ENCODE results near the gene TECPR2.
A peak's percentile ranks its signal among the peaks of the same experiment; 100 is the strongest.
"Not testable (repeated sequence)": the region's sequence is repeated elsewhere in the genome, so short reads cannot be mapped to it uniquely, and the experiment has no call there.

Gene TECPR2

DNA sequence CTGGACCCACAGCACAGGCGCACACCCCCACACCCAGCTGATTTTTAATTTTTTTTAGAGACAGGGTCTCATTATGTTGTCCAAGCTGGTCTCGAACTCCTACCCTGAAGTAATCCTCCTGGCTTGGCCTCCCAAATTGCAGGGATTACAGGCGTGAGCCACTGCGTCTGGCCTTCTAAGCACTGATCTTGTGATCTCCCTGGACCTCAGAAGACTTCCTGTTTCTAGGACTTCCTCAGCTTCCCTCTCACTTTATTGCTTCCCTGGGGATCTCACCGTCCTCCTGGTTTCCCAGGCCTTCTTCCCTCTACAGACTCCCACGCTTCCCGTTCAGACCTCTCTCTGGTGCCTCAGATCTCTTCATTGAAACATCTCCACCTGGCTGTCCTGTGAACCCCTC, 29.4 kb upstream of the TECPR2 start:
- no peak for DNase-seq

DNA sequence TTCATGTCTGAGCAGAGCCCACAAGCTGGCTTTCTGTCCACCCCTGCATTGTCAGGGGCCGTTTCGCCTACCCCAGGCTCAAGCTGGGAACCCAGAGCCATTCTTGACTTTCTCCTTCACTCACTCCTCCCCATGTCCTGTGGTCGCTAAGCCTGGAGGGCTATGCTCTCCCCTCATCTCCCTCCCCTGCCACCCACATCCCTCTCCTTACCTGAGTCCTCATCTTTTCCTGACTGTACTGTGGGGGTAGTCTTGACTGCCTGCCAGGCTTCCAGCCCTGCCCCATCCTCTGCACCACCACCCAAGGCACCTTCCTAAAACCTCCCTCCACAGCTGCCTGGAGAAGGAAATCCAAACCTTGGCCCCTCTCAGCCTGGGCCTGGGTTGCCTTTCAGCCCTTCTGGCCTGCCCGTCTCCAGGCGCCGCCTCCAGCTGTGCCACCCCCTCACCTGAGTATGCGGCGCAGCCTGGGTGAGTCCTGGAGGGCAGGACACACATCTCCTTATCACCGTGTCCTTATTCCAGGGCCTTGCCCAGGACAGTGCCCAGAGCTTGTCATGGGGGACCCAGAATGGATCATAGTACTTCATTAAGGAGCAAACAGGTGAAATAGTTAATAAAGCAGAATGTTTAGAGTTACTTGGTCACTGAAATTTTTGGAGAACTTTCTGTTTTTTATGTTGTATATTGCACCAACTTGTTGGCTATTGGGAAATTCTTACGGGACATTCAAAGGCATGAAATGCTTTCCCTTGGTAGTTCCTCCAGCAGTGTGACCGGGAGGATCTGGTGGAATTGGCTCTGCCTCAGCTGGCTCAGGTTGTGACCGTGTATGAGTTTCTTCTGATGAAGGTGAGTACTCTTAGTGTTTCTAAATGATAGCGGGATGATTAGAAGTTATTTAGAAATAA, 28.7 kb upstream of the TECPR2 start:
- no peak for DNase-seq

DNA sequence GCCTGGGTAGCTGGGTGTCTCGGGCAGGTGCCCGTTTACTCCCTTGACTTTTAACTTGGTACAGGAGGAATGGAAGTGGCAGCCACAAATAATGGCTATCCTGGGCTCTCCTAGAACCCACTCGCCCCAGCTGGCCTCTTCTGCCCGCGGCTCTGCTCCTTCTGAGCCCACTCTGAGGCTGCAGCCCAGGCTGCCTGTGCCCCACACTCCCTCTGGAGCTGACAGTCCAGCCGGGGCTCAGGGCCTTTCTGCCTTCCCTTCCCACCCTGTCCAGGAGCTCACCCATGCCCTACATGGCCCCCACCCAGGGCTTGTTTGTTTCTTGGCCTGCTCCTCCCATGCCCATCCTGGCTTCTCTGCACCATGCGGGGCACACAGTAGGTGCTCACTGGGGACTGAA, 27.6 kb upstream of the TECPR2 start:
- DNase-seq, result no peak

GRCh38 chr14:102338724-102339123, 24.0 kb upstream of the TECPR2 start:
- no peak for DNase-seq

DNA sequence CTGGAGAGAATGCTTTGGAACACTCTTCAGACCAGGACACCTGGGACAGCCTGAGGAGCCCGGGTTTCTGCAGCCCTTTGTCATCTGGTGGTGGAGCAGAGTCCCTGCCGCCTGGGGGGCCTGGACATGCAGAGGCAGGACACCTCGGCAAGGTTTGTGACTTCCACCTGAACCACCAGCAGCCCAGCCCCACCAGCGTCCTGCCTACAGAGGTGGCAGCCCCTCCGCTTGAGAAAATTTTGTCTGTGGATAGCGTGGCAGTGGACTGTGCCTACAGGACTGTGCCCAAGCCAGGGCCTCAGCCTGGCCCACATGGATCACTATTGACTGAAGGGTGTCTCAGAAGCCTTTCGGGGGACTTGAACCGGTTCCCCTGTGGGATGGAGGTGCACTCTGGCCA, 21.2 kb upstream of the TECPR2 start:
- no peak for DNase-seq

DNA sequence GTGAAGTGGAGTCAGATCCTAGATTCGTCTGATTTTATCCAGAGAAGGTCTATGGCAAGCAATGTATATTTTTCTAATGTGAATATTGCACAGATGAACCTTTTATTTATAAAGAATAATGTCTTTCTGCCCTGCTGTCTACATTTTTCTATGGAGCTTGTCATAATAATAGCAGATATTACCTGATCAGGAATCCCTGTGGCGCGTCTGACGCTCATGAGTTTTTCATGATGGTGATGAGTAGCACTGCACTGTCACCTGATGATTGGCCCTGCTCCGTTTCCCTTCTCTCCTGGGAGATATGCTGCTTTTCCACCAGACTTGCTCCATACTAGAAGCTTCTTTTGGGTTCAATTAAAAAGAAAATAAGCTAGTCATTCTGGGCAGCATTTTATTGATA, 20.5 kb upstream of the TECPR2 start:
- no peak for DNase-seq

GRCh38 chr14:102344084-102344483, 18.7 kb upstream of the TECPR2 start:
- DNase-seq, result no peak

GRCh38 chr14:102344485-102344884, 18.3 kb upstream of the TECPR2 start:
- no peak for DNase-seq

DNA sequence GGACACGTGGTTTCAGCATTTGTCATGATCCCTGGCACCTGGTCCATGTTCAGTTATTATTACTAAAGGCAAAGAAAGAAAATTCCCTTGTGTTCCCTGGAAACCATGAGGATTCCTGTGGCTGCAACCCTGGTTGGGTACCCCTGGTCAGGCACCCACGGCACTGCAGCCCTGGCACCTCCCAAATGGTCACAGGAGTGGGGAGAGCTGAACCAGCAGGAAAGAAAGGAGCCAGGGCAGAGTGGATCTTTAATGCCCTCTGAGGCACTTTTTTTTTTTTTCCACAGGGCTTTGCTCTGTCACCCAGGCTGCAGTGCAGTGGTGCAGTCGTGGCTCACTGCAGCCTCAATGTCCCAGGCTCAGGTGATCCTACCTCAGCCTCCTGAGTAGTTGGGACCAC, 17.5 kb upstream of the TECPR2 start:
- DNase-seq, result no peak

DNA sequence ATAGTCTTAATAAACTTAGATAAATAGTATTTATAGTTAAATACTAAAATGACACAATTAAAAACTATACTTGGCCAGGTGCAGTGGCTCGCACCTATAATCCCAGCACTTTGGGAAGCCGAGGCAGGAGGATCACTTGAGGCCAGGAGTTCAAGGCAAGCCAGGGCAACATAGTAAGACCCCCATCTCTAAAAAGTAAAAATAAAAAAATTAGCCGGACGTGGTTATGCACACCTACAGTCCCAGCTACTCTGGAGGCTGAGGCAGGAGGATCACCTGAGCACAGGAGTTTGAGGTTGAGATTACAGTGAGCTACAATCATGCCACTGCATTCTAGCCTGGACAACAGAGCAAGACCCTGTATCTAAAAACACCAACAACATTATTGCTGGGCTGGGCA, 16.1 kb upstream of the TECPR2 start:
- DNase-seq, result no peak

DNA sequence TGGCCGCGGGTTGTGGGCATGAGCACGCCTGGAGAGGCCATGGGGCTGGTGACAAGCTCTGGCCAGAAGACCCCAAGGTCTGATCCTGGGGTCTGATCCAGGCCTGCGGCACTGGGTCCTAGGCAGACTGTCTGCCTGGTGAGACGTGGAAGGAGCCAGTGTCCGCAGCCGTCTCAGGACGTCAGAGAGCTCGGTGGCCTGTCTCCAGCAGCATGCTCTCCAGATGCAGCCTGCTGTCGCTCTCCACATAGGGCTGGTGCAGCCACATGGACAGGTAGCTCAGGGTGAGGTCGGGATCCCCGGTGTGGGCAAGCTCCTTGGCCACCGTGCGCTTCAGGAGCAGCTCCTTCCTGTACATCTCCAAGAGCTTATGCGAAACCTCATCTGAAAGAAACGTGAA, 14.4 kb upstream of the TECPR2 start:
- no peak for DNase-seq

DNA sequence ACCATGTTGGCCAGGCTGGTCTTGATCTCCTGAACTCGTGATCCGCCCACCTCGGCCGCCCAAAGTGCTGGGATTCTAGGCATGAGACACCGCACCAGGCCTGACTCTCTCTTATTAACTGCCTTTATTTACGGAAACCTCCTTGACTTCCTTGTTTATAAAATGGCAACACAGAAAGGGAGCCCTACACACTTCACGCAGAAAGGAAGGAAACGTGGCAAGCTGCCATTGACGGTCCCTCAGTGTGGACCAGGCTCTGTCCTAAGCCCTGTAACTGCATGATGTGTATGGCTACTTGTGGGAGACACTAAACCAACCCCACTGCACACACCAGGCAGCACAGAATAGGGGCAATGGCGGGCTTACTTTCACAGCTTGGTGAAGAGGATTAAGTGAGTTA, 11.7 kb upstream of the TECPR2 start:
- no peak for DNase-seq

GRCh38 chr14:102351593-102351992, 11.1 kb upstream of the TECPR2 start:
- not testable (repeated sequence) for DNase-seq

DNA sequence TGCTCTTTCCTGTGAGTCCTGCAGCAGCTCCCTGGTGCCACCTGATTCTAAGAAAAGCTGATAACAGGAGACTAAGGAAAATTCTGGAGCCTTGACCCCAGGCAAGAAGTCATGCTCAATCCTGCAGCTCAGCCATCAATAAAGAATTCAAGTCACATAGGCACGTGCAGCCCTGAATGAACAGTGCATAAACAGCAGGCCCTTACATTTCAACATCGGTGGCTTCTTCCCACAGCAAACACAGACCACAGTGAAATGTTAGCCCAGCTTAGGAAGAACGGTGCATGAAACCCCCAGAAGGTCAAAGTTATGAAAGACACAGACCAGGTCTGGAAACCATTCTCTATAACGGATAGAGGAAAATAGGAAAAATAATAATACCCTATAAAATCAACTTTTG, 10.5 kb upstream of the TECPR2 start:
- DNase-seq, result no peak

DNA sequence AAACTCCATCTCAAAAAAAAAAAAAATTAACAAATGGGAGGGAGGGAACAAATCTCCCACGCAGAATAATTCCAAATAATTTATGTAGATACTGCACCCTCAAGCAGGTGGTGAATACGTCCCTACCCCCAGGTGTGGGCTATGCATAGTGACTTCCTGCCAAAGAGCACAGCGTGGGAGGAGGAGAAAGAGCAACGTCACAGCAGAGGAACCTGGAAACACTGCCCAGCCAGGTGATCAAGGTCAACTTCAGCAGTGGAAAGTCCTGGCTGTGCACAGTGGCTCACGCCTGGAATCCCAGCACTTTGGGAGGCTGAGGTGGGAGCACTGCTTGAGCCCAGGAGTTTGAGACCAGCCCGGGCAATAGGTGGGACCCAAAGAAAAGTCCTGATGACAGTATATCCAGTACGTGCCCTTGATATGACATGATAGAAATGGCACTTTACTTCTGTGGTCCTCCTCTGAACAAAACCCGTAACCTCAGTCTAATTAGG, 9.6 kb upstream of the TECPR2 start:
- no peak for DNase-seq

GRCh38 chr14:102356280-102356679, 6.5 kb upstream of the TECPR2 start:
- DNase-seq, result no peak

GRCh38 chr14:102359341-102359740, 3.4 kb upstream of the TECPR2 start:
- no peak for DNase-seq

GRCh38 chr14:102360388-102360787, 2.4 kb upstream of the TECPR2 start:
- no peak for DNase-seq

DNA sequence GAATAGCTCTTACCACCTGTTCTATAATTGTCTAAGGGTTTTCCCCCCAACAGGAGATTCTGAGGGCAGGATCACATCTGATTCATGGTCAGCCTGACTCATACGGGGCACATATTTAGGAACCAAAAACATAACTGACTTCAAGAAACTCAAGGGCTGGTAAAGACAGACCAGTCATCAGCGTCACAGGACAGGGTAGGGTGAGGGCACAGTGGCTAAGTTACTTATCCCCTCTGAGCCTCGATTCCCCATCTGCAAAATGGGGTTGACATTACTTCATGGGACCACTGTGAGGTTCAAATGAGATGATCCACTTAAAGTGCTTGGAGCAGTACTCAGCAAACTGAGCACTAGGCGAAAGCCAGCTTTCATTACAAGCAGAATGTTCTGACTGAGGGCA, 657 bp upstream of the TECPR2 start:
- DNase-seq, result peak; percentile 58

GRCh38 chr14:102363182-102363943, 622 bp downstream of the TECPR2 start:
- peak; percentile 18 for DNase-seq

DNA sequence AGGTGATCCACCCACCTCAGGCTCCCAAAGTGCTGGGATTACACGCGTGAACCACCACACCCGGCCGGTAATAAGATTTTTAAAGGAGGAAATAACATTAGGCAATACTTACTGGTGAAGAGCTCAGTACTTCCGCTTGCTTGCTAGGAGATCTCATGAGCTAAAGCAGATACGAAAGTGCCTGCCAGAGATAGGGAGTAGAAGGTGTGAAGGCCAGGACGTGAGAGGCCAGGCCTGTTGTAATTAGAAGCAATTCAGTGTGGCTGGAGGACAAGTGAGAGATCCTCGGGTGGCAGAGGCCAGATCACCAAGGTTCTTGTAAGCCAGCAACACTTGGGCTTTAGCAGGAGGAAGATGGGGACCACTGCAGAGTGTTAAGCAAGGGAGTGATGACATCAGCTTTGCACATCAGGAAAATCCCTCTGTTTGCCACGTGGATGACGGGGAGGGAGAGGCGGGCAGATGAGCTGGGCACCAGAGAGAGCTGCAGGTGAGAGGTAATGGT, 7.6 kb downstream of the TECPR2 start:
- DNase-seq, result no peak

GRCh38 chr14:102371361-102371760, 8.6 kb downstream of the TECPR2 start:
- no peak for DNase-seq

DNA sequence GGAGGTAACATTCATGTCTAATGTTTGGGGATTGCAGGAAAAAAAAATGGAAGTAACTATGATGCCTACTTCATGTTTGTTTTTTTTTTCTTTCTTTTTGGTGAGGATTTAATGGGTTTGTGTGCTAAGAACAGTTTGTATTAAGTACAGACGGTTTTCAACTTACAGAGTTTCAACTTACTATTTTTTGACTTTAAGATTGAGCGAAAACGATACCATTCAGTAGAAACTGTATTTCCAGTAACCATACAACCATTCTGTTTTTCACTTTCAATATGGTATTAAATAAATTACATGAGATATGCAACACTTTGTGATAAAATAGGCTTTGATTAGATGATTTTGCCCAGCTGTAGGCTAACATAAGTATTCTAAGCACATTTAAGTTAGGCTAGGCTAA, 10.4 kb downstream of the TECPR2 start:
- no peak for DNase-seq

GRCh38 chr14:102374264-102374663, 11.5 kb downstream of the TECPR2 start:
- no peak for DNase-seq

Data from stimulated activated naive CD4-positive, alpha-beta T cell treated with Interleukin-2 at 50 U/mL for 16 hours (primary cell).